Neural cell (in vitro differentiated cells): Measurements from ENCODE around the gene ADGRL1. TPM values are rescaled to one million over a fixed set of nuclear protein-coding genes. Genes with fewer than 3 reads are reported as not detected.

Experiments used
- H2AFZ ChIP-seq: fragments of 200-600, 300-800 bp; sonication (generic), shearing (Covaris generic); 2 replicates; pipeline ENCODE4 v1.6.0; 2014; ENCODE audit warnings: low read depth, mild to moderate bottlenecking, antibody characterized with exemption, low read length, moderate library complexity
- H3F3A ChIP-seq: fragments of 200-600 bp; shearing (Covaris generic); 2 replicates; pipeline ENCODE4 v1.6.1; 2016; ENCODE audit warnings: mild to moderate bottlenecking, moderate library complexity, mixed read lengths, antibody characterized with exemption, low read length; ENCODE audit not compliant: insufficient read depth, poor library complexity, severe bottlenecking
- H3K27ac ChIP-seq: fragments of 200-600, 300-800 bp; sonication (generic), shearing (Covaris generic); 2 replicates; pipeline ENCODE4 v1.5.1; 2014; ENCODE audit warnings: mild to moderate bottlenecking, low read length, moderate library complexity
- H3K27me3 ChIP-seq: fragments of 300-800, 200-600 bp; sonication (generic), shearing (Covaris generic); 2 replicates; pipeline ENCODE4 v1.6.0; 2014; ENCODE audit warnings: mild to moderate bottlenecking, low read depth, low read length, moderate library complexity; ENCODE audit not compliant: insufficient read depth
- H3K36me3 ChIP-seq: fragments of 300-800, 200-600 bp; sonication (generic), shearing (Covaris generic); 2 replicates; pipeline ENCODE4 v1.5.1; 2014; ENCODE audit warnings: mild to moderate bottlenecking, antibody characterized with exemption, low read length, moderate library complexity; ENCODE audit not compliant: insufficient read depth
- H3K4me2 ChIP-seq: fragments of 300-800, 200-600 bp; sonication (generic), shearing (Covaris generic); 2 replicates; pipeline ENCODE4 v1.6.0; 2014; ENCODE audit warnings: mild to moderate bottlenecking, low read length
- H3K4me3 ChIP-seq: fragments of 300-800, 200-600 bp; sonication (generic), shearing (Covaris generic); 2 replicates; pipeline ENCODE4 v1.5.1; 2014; ENCODE audit warnings: mild to moderate bottlenecking, low read length, moderate library complexity
- H3K79me2 ChIP-seq: fragments of 200-600 bp; shearing (Covaris generic); replicated peaks from 2 replicates; pipeline ENCODE4 v1.6.0; 2014; ENCODE audit warnings: mild to moderate bottlenecking, low read length, moderate library complexity; ENCODE audit not compliant: insufficient read depth
- H3K9ac ChIP-seq: fragments of 300-800, 200-600 bp; sonication (generic), shearing (Covaris generic); 2 replicates; pipeline ENCODE4 v1.6.1; 2016; ENCODE audit warnings: mild to moderate bottlenecking, low read length, mixed read lengths
- H3K9me2 ChIP-seq: fragments of 200-600 bp; shearing (Covaris generic); 2 replicates; pipeline ENCODE4 v1.6.1; 2016; ENCODE audit warnings: mild to moderate bottlenecking, low read length, mixed read lengths; ENCODE audit not compliant: insufficient read depth
- H3K9me3 ChIP-seq: fragments of 200-600, 300-800 bp; sonication (generic), shearing (Covaris generic); 2 replicates; pipeline ENCODE4 v1.6.1; 2016; ENCODE audit warnings: mild to moderate bottlenecking, mixed run types, low read length, moderate library complexity, mixed read lengths
- H4K20me1 ChIP-seq: fragments of 200-600 bp; shearing (Covaris generic); 2 replicates; pipeline ENCODE4 v1.6.1; 2016; ENCODE audit warnings: mild to moderate bottlenecking, mixed run types; ENCODE audit not compliant: insufficient read depth
- EP300 ChIP-seq: fragments of 450-650 bp; conservative IDR thresholded peaks from 2 replicates; pipeline ENCODE4 v1.6.1; 2014; ENCODE audit warnings: antibody characterized with exemption, mild to moderate bottlenecking, moderate library complexity; ENCODE audit not compliant: poor library complexity, severe bottlenecking
- EZH2 ChIP-seq: fragments of 200-600, 300-800 bp; shearing (Covaris generic), sonication (generic); IDR thresholded peaks from 2 replicates; pipeline ENCODE4 v1.6.1; 2014; ENCODE audit warnings: antibody characterized with exemption, low read length, borderline replicate concordance, mild to moderate bottlenecking; ENCODE audit not compliant: insufficient read depth, poor library complexity, severe bottlenecking
- MXI1 ChIP-seq: fragments of 450-650 bp; conservative IDR thresholded peaks from 2 replicates; pipeline ENCODE4 v1.6.1; 2014; ENCODE audit warnings: antibody characterized with exemption, mild to moderate bottlenecking; ENCODE audit not compliant: poor library complexity, severe bottlenecking
- POLR2AphosphoS5 ChIP-seq: IDR thresholded peaks from 2 replicates; pipeline ENCODE4 v1.6.1; 2012
- RAD21 ChIP-seq: fragments of 450-650 bp; conservative IDR thresholded peaks from 2 replicates; pipeline ENCODE4 v1.6.1; 2014; ENCODE audit warnings: antibody characterized with exemption, mild to moderate bottlenecking, moderate library complexity
- SMC3 ChIP-seq: fragments of 450-650 bp; conservative IDR thresholded peaks from 2 replicates; pipeline ENCODE4 v1.6.1; 2014; ENCODE audit warnings: antibody characterized with exemption, mild to moderate bottlenecking, moderate library complexity; ENCODE audit not compliant: poor library complexity
- TAF1 ChIP-seq: IDR thresholded peaks from 2 replicates; pipeline ENCODE4 v1.6.1; 2012; ENCODE audit warnings: low read depth
- polyA plus RNA-seq: library from polyadenylated mRNA; depleted of rRNA; stranded (reverse); fragments of >200 nt; gene quantifications from 2 replicates; pipeline ENCODE4 v1.2.3, GENCODE V29; 2014
- TF ChIP-seq, protein P1 (sequence below): fragments of 450-650 bp; IDR thresholded peaks from 2 replicates; pipeline ENCODE4 v1.5.1; 2014; ENCODE audit warnings: antibody characterized with exemption, mild to moderate bottlenecking, moderate library complexity; ENCODE audit not compliant: poor library complexity, severe bottlenecking
- TF ChIP-seq, protein P2 (sequence below): IDR thresholded peaks from 2 replicates; pipeline ENCODE4 v1.6.1; 2012; ENCODE audit warnings: borderline replicate concordance

Gene ADGRL1
- polyA plus RNA-seq, 1 donor from 2014 or later, result 22.2 TPM

DNA sequence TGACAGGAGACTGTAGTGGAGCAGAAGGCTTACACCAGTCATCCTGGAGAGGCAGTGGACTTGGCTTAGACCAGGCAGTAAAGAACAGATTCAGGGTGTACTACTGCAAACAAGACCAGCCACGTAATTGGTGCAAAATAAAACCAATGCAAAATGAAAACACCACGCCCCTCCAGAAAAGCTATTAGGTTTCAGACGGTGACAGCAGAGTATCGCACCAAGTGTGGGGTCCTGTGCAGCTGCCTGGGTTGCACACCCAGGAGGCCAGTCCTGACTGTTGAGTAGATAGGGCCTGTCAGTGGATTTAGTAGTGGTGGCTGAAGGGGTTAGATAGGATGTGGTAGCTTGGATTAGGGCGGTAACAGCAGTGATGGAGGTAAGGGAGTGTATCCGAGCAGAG is 83.0 kb downstream of the ADGRL1 start:
- H3K4me2 ChIP-seq, result no peak overlapping the region
- no peaks in the 10 kb centered on the region for H3K9me2 ChIP-seq
- H3K4me3 ChIP-seq, result no peak overlapping the region
- H3K9me3 ChIP-seq, result no peaks in the 10 kb centered on the region
- H3K79me2 ChIP-seq, result no peaks in the 10 kb centered on the region
- H3K36me3 ChIP-seq, result no peaks in the 10 kb centered on the region
- H3K27me3 ChIP-seq, result no peaks in the 10 kb centered on the region
- H3K9ac ChIP-seq, result no peak overlapping the region
- TF ChIP-seq MXI1, result no peak
- TF ChIP-seq EZH2, result no peak
- TF ChIP-seq RAD21, result no peak
- TF ChIP-seq, protein P1, sequence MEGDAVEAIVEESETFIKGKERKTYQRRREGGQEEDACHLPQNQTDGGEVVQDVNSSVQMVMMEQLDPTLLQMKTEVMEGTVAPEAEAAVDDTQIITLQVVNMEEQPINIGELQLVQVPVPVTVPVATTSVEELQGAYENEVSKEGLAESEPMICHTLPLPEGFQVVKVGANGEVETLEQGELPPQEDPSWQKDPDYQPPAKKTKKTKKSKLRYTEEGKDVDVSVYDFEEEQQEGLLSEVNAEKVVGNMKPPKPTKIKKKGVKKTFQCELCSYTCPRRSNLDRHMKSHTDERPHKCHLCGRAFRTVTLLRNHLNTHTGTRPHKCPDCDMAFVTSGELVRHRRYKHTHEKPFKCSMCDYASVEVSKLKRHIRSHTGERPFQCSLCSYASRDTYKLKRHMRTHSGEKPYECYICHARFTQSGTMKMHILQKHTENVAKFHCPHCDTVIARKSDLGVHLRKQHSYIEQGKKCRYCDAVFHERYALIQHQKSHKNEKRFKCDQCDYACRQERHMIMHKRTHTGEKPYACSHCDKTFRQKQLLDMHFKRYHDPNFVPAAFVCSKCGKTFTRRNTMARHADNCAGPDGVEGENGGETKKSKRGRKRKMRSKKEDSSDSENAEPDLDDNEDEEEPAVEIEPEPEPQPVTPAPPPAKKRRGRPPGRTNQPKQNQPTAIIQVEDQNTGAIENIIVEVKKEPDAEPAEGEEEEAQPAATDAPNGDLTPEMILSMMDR, result no peak
- TF ChIP-seq EP300, result no peak
- TF ChIP-seq POLR2AphosphoS5, result no peak
- no peak for TF ChIP-seq SMC3
- TF ChIP-seq TAF1, result no peak
- TF ChIP-seq, protein P2, sequence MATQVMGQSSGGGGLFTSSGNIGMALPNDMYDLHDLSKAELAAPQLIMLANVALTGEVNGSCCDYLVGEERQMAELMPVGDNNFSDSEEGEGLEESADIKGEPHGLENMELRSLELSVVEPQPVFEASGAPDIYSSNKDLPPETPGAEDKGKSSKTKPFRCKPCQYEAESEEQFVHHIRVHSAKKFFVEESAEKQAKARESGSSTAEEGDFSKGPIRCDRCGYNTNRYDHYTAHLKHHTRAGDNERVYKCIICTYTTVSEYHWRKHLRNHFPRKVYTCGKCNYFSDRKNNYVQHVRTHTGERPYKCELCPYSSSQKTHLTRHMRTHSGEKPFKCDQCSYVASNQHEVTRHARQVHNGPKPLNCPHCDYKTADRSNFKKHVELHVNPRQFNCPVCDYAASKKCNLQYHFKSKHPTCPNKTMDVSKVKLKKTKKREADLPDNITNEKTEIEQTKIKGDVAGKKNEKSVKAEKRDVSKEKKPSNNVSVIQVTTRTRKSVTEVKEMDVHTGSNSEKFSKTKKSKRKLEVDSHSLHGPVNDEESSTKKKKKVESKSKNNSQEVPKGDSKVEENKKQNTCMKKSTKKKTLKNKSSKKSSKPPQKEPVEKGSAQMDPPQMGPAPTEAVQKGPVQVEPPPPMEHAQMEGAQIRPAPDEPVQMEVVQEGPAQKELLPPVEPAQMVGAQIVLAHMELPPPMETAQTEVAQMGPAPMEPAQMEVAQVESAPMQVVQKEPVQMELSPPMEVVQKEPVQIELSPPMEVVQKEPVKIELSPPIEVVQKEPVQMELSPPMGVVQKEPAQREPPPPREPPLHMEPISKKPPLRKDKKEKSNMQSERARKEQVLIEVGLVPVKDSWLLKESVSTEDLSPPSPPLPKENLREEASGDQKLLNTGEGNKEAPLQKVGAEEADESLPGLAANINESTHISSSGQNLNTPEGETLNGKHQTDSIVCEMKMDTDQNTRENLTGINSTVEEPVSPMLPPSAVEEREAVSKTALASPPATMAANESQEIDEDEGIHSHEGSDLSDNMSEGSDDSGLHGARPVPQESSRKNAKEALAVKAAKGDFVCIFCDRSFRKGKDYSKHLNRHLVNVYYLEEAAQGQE, result no peak
- H3K27ac ChIP-seq, result no peak overlapping the region
- H2AFZ ChIP-seq, result no peak overlapping the region
- H3F3A ChIP-seq, result no peaks in the 10 kb centered on the region
- no peaks in the 10 kb centered on the region for H4K20me1 ChIP-seq

DNA sequence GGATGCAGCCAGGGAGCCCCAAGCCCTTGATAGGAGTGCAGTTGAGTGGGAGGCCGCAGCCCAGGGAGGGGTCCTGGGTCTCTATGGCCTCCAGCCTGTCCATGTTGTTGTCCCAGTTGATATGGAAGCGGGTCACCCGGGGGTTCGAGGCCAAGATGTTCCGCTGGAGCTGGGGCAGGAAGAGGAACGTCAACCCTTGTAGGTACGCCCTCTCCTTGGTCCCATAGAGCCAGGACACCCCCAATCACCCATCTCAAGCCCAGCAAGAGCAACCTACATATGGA is 85.5 kb downstream of the ADGRL1 start:
- H4K20me1 ChIP-seq, result no peaks in the 10 kb centered on the region
- no peaks in the 10 kb centered on the region for H3K36me3 ChIP-seq
- no peak overlapping the region for H3K27ac ChIP-seq
- no peaks in the 10 kb centered on the region for H3K9me3 ChIP-seq
- no peak overlapping the region for H3K4me3 ChIP-seq
- TF ChIP-seq MXI1 (no peak), POLR2AphosphoS5 (no peak), RAD21 (no peak), TAF1 (no peak), SMC3 (no peak), EP300 (no peak), EZH2 (no peak)
- TF ChIP-seq, protein P1, result no peak
- TF ChIP-seq, protein P2, result no peak
- H3K4me2 ChIP-seq, result no peak overlapping the region
- no peaks in the 10 kb centered on the region for H3F3A ChIP-seq
- no peaks in the 10 kb centered on the region for H3K9me2 ChIP-seq
- H3K27me3 ChIP-seq, result no peaks in the 10 kb centered on the region
- no peak overlapping the region for H3K9ac ChIP-seq
- H3K79me2 ChIP-seq, result peaks cover 18% of the 10 kb centered on the region
- no peak overlapping the region for H2AFZ ChIP-seq
